Measurements from ENCODE around the gene GRSF1. TPM values are rescaled to one million over a fixed set of nuclear protein-coding genes. Genes with fewer than 3 reads are reported as not detected.

GRSF1 gene
- total RNA-seq = 10 to 100 TPM; 88.5 to 91.3 TPM

GRCh38 chr4:70839589-70840093 is at the start of gene GRSF1:
Gene GRSF1, minus strand, starts transcription at chr4:70839890. Its CDS starts 63 bp downstream, at chr4:70839827.
- Mint-ChIP-seq H3K9me3 (no peaks in the 10 kb centered on the region), H3K4me3 (peak within 1 kb of the TSS; percentile 96), H3K27me3 (no peaks in the 10 kb centered on the region)

GRCh38 chr4:70885174-70885573 is 45.5 kb upstream of the GRSF1 start:
- no peaks in the 10 kb centered on the region for H3K9me3 Mint-ChIP-seq
- no peaks in the 10 kb centered on the region for H3K4me1 Mint-ChIP-seq
- H3K27ac Mint-ChIP-seq = no peak overlapping the region
- no peak for ATAC-seq (replicated peaks)
- no peak overlapping the region for H3K4me3 Mint-ChIP-seq
- peaks cover 3% of the 10 kb centered on the region for H3K27me3 Mint-ChIP-seq
- H3K36me3 Mint-ChIP-seq (ENCODE audit: low read depth) = no peaks in the 10 kb centered on the region

More at GRCh38 chr4:70839589-70840093, at the start of gene GRSF1:
- ATAC-seq (replicated peaks) = peak; percentile 76
- Mint-ChIP-seq H3K36me3 (ENCODE audit: low read depth) (peaks cover 42% of the 10 kb centered on the region), H3K4me1 (peaks cover 24% of the 10 kb centered on the region), H3K27ac (peak within 1 kb of the TSS; percentile 98)

- Mint-ChIP-seq H3K36me3 (ENCODE audit: low read depth) (no peaks in the 10 kb centered on the region), H3K4me3 (no peak overlapping the region), H3K4me1 (no peaks in the 10 kb centered on the region), H3K27ac (no peak overlapping the region), H3K9me3 (no peaks in the 10 kb centered on the region), H3K27me3 (peaks cover 3% of the 10 kb centered on the region)
- no peak for ATAC-seq (replicated peaks)
Observed at GRCh38 chr4:70880739-70881138, 41.0 kb upstream of the GRSF1 start.

GRCh38 chr4:70877556-70877955 is 37.9 kb upstream of the GRSF1 start:
- no peak for ATAC-seq (replicated peaks)
- no peaks in the 10 kb centered on the region for H3K27me3 Mint-ChIP-seq
- H3K9me3 Mint-ChIP-seq = no peaks in the 10 kb centered on the region
- H3K4me3 Mint-ChIP-seq = no peak overlapping the region
- H3K36me3 Mint-ChIP-seq (ENCODE audit: low read depth) = no peaks in the 10 kb centered on the region
- H3K27ac Mint-ChIP-seq = no peak overlapping the region
- H3K4me1 Mint-ChIP-seq = no peaks in the 10 kb centered on the region

GRCh38 chr4:70874268-70875156 is 34.8 kb upstream of the GRSF1 start:
- no peak for ATAC-seq (replicated peaks)
- Mint-ChIP-seq H3K4me3 (no peak overlapping the region), H3K27ac (no peak overlapping the region), H3K36me3 (ENCODE audit: low read depth) (no peaks in the 10 kb centered on the region), H3K4me1 (no peaks in the 10 kb centered on the region), H3K27me3 (no peaks in the 10 kb centered on the region), H3K9me3 (no peaks in the 10 kb centered on the region)

- no peak for ATAC-seq (replicated peaks)
- Mint-ChIP-seq H3K27me3 (no peaks in the 10 kb centered on the region), H3K36me3 (ENCODE audit: low read depth) (no peaks in the 10 kb centered on the region), H3K27ac (no peak overlapping the region), H3K4me1 (no peaks in the 10 kb centered on the region), H3K4me3 (no peak overlapping the region), H3K9me3 (no peaks in the 10 kb centered on the region)
Observed at GRCh38 chr4:70873216-70873615, 33.5 kb upstream of the GRSF1 start.

- Mint-ChIP-seq H3K36me3 (ENCODE audit: low read depth) (no peaks in the 10 kb centered on the region), H3K4me1 (no peaks in the 10 kb centered on the region), H3K9me3 (no peaks in the 10 kb centered on the region), H3K4me3 (no peak overlapping the region), H3K27ac (no peak overlapping the region), H3K27me3 (no peaks in the 10 kb centered on the region)
- no peak for ATAC-seq (replicated peaks)
Observed at GRCh38 chr4:70868778-70869177, 29.1 kb upstream of the GRSF1 start.

GRCh38 chr4:70863099-70863790 is 23.6 kb upstream of the GRSF1 start:
- Mint-ChIP-seq H3K4me1 (no peaks in the 10 kb centered on the region), H3K9me3 (no peaks in the 10 kb centered on the region), H3K36me3 (ENCODE audit: low read depth) (no peaks in the 10 kb centered on the region), H3K4me3 (peak overlapping the region; percentile 3), H3K27ac (peak overlapping the region; percentile 28), H3K27me3 (no peaks in the 10 kb centered on the region)
- ATAC-seq (replicated peaks) = peak; percentile 98

- H3K27me3 Mint-ChIP-seq = no peaks in the 10 kb centered on the region
- no peaks in the 10 kb centered on the region for H3K9me3 Mint-ChIP-seq
- H3K27ac Mint-ChIP-seq = no peak overlapping the region
- no peak for ATAC-seq (replicated peaks)
- no peak overlapping the region for H3K4me3 Mint-ChIP-seq
- H3K4me1 Mint-ChIP-seq = no peaks in the 10 kb centered on the region
- H3K36me3 Mint-ChIP-seq (ENCODE audit: low read depth) = no peaks in the 10 kb centered on the region
Observed at GRCh38 chr4:70859066-70859465, 19.4 kb upstream of the GRSF1 start.

GRCh38 chr4:70858454-70858853 is 18.8 kb upstream of the GRSF1 start:
- no peak overlapping the region for H3K4me3 Mint-ChIP-seq
- no peaks in the 10 kb centered on the region for H3K9me3 Mint-ChIP-seq
- H3K27ac Mint-ChIP-seq = no peak overlapping the region
- H3K36me3 Mint-ChIP-seq (ENCODE audit: low read depth) = no peaks in the 10 kb centered on the region
- H3K27me3 Mint-ChIP-seq = no peaks in the 10 kb centered on the region
- ATAC-seq (replicated peaks) = no peak
- no peaks in the 10 kb centered on the region for H3K4me1 Mint-ChIP-seq

GRCh38 chr4:70855464-70855863 is 15.8 kb upstream of the GRSF1 start:
- H3K4me1 Mint-ChIP-seq = no peaks in the 10 kb centered on the region
- ATAC-seq (replicated peaks) = no peak
- no peaks in the 10 kb centered on the region for H3K27me3 Mint-ChIP-seq
- H3K4me3 Mint-ChIP-seq = no peak overlapping the region
- H3K9me3 Mint-ChIP-seq = no peaks in the 10 kb centered on the region
- no peaks in the 10 kb centered on the region for H3K36me3 Mint-ChIP-seq (ENCODE audit: low read depth)
- no peak overlapping the region for H3K27ac Mint-ChIP-seq

GRCh38 chr4:70849291-70849690 is 9.6 kb upstream of the GRSF1 start:
- Mint-ChIP-seq H3K27ac (no peak overlapping the region), H3K4me1 (peaks cover 3% of the 10 kb centered on the region), H3K27me3 (no peaks in the 10 kb centered on the region), H3K36me3 (ENCODE audit: low read depth) (no peaks in the 10 kb centered on the region), H3K4me3 (no peak overlapping the region), H3K9me3 (no peaks in the 10 kb centered on the region)
- no peak for ATAC-seq (replicated peaks)

- peak; percentile 5 for ATAC-seq (replicated peaks)
- H3K27ac Mint-ChIP-seq = peak overlapping the region; percentile 76
Observed at GRCh38 chr4:70844180-70844579, 4.5 kb upstream of the GRSF1 start.

GRCh38 chr4:70842761-70843435 is 3.2 kb upstream of the GRSF1 start:
- Mint-ChIP-seq H3K36me3 (ENCODE audit: low read depth) (peaks cover 13% of the 10 kb centered on the region), H3K27me3 (no peaks in the 10 kb centered on the region), H3K27ac (peak overlapping the region; percentile 79), H3K4me1 (peaks cover 16% of the 10 kb centered on the region), H3K4me3 (peak overlapping the region; percentile 31), H3K9me3 (no peaks in the 10 kb centered on the region)
- ATAC-seq (replicated peaks) = peak; percentile 64

More at GRCh38 chr4:70844180-70844579, 4.5 kb upstream of the GRSF1 start:
- H3K9me3 Mint-ChIP-seq = no peaks in the 10 kb centered on the region
- no peaks in the 10 kb centered on the region for H3K27me3 Mint-ChIP-seq
- no peaks in the 10 kb centered on the region for H3K36me3 Mint-ChIP-seq (ENCODE audit: low read depth)
- H3K4me3 Mint-ChIP-seq = peak overlapping the region; percentile 49
- H3K4me1 Mint-ChIP-seq = peaks cover 16% of the 10 kb centered on the region

Measured in activated T-helper 17 cell treated with anti-CD3 and anti-CD28 coated beads, Interleukin-2, amount 50 U/mL, for 72 hours (primary cell).